ENCODE data around the gene CEBPE.
"Not testable (repeated sequence)": the region's sequence is repeated elsewhere in the genome, so short reads cannot be mapped to it uniquely, and the experiment has no call there.

CEBPE gene

DNA sequence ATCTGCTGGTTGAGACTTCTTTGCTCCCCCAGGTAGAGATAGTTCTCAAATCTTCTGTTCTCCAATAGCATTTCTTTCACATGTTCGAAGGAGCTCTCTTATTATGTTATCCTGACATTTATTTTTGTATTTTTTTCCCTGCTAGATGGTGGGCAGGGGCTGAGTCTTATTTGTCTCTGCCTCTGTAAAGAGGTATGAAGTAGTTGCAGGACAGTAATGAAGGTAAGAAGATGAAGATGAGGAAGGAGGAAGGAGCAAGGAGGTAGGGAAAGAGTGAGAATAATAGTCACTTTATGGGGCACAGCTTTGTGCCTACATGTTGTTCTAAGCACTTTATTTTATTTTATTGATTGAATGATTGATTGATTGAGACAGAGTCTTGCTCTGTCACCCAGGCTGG lies 9.3 kb downstream of the CEBPE start:
- no peaks in the 10 kb centered on the region for H3K9me3 Mint-ChIP-seq
- no peak for DNase-seq (ENCODE audit: low spot score)
- no peaks in the 10 kb centered on the region for H3K36me3 Mint-ChIP-seq (ENCODE audit: low read depth)
- no peaks in the 10 kb centered on the region for H3K4me1 Mint-ChIP-seq (ENCODE audit: low read depth)
- H3K4me3 Mint-ChIP-seq: no peak overlapping the region
- no peak overlapping the region for H3K27ac Mint-ChIP-seq
- no peaks in the 10 kb centered on the region for H3K27me3 Mint-ChIP-seq (ENCODE audit: low read depth)

DNA sequence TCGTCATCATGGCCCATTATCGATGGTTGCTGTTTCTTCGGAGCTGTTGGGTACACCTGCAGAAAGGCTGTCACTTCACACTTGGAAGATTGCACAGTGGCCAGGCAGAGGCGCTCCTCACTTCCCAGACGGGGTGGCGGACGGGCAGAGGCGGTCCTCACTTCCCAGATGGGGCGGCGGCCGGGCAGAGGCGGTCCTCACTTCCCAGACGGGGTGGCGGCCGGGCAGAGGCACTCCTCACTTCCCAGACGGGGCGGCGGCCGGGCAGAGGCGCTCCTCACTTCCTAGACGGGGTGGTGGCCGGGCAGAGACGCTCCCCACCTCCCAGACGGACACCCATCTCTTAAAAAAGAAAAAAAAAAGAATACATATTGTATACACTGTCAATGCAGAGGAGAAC lies 10.9 kb downstream of the CEBPE start:
- not testable (repeated sequence) for H3K36me3 Mint-ChIP-seq (ENCODE audit: low read depth); H3K9me3 Mint-ChIP-seq; H3K27me3 Mint-ChIP-seq (ENCODE audit: low read depth); H3K27ac Mint-ChIP-seq; H3K4me3 Mint-ChIP-seq; H3K4me1 Mint-ChIP-seq (ENCODE audit: low read depth); DNase-seq (ENCODE audit: low spot score)

DNA sequence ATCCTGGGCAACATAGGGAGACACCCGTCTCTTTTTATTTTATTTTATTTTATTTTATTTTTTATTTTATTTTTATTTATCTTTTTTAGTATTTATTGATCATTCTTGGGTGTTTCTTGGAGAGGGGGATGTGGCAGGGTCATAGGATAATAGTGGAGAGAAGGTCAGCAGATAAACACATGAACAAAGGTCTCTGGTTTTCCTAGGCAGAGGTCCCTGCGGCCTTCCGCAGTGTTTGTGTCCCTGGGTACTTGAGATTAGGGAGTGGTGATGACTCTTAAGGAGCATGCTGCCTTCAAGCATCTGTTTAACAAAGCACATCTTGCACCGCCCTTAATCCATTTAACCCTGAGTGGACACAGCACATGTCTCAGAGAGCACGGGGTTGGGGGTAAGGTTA lies 11.4 kb downstream of the CEBPE start:
- H3K27ac Mint-ChIP-seq; H3K36me3 Mint-ChIP-seq (ENCODE audit: low read depth); DNase-seq (ENCODE audit: low spot score); H3K9me3 Mint-ChIP-seq; H3K27me3 Mint-ChIP-seq (ENCODE audit: low read depth); H3K4me3 Mint-ChIP-seq; H3K4me1 Mint-ChIP-seq (ENCODE audit: low read depth): not testable (repeated sequence)

DNA sequence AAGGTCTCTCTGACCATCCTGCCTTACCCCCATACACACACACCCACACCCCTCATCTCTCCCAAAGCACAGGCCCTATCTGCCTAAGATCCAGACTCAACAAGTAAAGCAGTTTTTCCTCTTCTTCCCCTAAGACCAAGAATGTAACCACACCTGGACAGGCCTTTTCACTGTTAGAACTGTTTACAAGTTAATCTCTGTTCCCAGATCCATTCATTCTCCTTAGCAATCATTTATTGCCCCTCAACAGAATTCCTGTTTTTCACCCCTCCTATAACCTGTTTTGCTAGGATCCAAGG lies 12.4 kb downstream of the CEBPE start:
- Mint-ChIP-seq H3K27ac (no peak overlapping the region), H3K27me3 (ENCODE audit: low read depth) (peaks cover 7% of the 10 kb centered on the region), H3K36me3 (ENCODE audit: low read depth) (no peaks in the 10 kb centered on the region), H3K9me3 (no peaks in the 10 kb centered on the region), H3K4me3 (no peak overlapping the region), H3K4me1 (ENCODE audit: low read depth) (no peaks in the 10 kb centered on the region)
- no peak for DNase-seq (ENCODE audit: low spot score)

DNA sequence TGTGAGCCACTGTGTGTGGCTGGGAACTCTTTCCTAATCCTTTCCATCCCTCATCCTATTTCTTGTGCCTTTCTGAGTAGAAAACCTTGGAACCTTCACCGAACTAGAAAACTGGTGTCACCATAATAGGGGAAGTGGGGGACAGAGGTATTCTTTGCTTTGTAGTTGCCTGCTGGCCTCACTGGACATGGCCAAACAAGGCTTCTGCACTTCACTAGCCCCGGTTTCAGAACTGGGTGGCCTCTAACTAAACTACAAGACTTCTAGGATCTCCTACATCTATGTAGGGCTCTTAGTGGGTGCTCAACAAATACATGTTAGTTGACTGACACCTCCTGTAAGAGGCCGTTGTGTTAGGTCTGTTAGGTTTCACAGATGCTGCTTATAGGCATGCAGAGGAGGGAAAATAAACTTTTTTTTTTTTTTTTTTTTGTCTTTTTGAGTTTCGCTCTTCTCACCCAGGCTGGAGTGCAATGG lies 13.7 kb downstream of the CEBPE start:
- DNase-seq (ENCODE audit: low spot score): no peak
- Mint-ChIP-seq H3K4me1 (ENCODE audit: low read depth) (no peaks in the 10 kb centered on the region), H3K27ac (no peak overlapping the region), H3K36me3 (ENCODE audit: low read depth) (no peaks in the 10 kb centered on the region), H3K27me3 (ENCODE audit: low read depth) (peaks cover 7% of the 10 kb centered on the region), H3K9me3 (no peaks in the 10 kb centered on the region), H3K4me3 (no peak overlapping the region)

DNA sequence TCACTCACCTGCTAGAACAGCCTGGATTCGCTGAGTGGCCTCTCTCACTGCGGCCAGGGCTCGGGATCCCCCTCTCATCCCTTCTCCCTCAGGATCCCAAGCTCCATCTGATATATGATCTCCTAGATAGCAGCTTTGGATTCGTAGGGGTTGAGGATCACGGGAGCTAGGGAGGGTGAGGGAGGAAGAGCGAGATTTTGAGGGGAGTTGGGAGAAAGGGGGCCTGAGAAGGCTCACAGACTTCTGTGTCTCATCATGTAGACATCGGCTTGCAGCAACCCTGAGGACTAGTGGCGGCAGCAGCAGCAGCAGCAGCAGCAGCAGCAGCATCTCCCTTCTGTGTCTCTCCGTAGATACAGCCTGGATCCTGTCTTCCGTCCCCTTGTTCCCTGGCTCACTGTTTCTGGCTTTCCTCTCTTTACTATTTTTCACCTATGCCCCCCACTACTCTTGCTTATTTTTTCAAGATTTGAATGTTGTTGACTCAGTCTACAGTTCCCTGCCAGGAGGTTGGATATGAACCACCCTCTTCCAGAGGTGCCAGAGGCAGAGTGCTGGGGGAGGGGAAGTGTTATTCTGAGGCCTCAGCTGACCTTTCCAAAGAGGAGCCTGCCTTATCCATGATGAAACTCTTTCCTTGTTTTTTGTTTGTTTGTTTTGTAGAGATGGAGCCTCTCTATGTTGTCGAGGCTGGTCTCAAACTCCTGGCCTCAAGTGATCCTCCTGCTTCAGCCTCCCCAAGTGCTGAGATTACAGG lies 14.3 kb downstream of the CEBPE start, which contains the start of gene CIROP:
Gene CIROP (minus strand): TSS at position 399 of the 757 bp plus-strand sequence. CDS start 69 bp downstream, at position 330.
- no peak for DNase-seq (ENCODE audit: low spot score)
- Mint-ChIP-seq H3K27ac (no peak within 1 kb of the TSS), H3K27me3 (ENCODE audit: low read depth) (peaks cover 7% of the 10 kb centered on the region), H3K4me3 (no peak within 1 kb of the TSS), H3K36me3 (ENCODE audit: low read depth) (peaks cover 2% of the 10 kb centered on the region), H3K4me1 (ENCODE audit: low read depth) (no peaks in the 10 kb centered on the region), H3K9me3 (no peaks in the 10 kb centered on the region)

DNA sequence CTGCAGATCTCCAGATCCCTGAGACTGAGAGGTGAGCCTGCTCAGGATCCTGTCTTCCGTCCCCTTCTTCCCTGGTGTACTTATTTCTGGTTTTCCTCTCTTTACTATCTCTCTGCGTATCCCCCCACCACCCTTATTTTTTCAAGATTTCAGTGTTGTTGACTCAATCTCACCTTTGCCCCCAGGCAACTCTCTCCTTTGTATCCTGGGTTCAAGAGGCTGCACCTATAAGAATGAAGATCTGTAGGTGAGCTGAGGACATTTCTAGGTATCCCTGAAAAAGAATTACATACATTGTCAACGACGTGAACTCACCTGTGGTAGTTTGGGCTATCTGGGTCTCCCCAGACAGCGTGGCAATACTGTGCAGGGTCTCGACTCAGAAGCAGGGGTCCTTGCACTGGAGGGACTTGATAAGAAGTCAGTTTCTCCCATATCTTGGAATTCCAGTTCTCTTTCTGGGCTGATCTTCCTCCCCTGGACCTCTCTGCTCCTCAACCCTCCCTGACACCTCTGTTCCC lies 14.9 kb downstream of the CEBPE start:
- no peak overlapping the region for H3K4me3 Mint-ChIP-seq
- no peak overlapping the region for H3K27ac Mint-ChIP-seq
- DNase-seq (ENCODE audit: low spot score): no peak
- H3K27me3 Mint-ChIP-seq (ENCODE audit: low read depth): peaks cover 7% of the 10 kb centered on the region
- no peaks in the 10 kb centered on the region for H3K4me1 Mint-ChIP-seq (ENCODE audit: low read depth)
- peaks cover 5% of the 10 kb centered on the region for H3K36me3 Mint-ChIP-seq (ENCODE audit: low read depth)
- no peaks in the 10 kb centered on the region for H3K9me3 Mint-ChIP-seq

DNA sequence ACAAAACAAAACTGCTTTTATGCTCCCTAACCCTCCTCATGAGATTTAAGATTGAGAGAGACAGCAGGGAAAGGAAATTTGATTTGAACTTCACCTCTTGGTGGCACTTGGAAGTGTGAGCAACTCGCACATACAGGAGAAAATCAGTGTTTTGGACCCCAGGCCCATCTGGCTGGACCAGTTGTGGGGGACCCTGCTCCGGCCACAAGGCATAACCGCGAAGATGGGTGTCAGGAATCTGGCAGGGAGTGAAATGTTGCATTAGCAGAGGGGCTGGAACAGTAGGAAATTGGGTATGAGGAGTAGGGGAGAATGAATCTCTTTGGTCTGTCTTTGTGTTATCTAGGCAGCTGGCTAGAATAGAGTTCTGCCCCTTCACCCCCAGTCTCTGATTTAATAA lies 15.5 kb downstream of the CEBPE start:
- Mint-ChIP-seq H3K9me3 (no peaks in the 10 kb centered on the region), H3K36me3 (ENCODE audit: low read depth) (peaks cover 6% of the 10 kb centered on the region), H3K27ac (no peak overlapping the region), H3K4me1 (ENCODE audit: low read depth) (no peaks in the 10 kb centered on the region), H3K4me3 (no peak overlapping the region), H3K27me3 (ENCODE audit: low read depth) (peaks cover 7% of the 10 kb centered on the region)
- DNase-seq (ENCODE audit: low spot score): no peak

DNA sequence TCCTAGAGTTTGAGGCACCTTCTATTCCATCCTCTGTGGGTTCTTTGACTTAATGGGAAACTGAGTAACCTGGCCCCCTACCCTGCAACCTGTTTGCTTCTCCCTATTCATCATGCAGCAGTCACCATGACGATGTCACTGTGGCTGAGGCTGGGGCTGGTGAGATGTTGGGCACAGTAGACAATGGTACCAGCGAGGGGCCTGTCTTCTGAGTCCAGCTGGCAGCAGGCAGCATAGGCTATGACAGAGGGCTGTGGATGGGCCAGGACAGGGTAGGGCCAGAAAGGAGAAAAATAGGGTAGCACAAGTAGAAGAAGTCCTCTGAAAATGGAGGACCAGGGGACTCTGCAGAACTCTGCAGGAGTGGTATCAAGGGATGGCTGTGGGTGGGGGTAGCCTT lies 16.3 kb downstream of the CEBPE start:
- Mint-ChIP-seq H3K9me3 (no peaks in the 10 kb centered on the region), H3K4me3 (no peak overlapping the region), H3K27ac (no peak overlapping the region), H3K36me3 (ENCODE audit: low read depth) (peaks cover 7% of the 10 kb centered on the region), H3K27me3 (ENCODE audit: low read depth) (peaks cover 7% of the 10 kb centered on the region), H3K4me1 (ENCODE audit: low read depth) (peaks cover under 1% of the 10 kb centered on the region)
- no peak for DNase-seq (ENCODE audit: low spot score)

DNA sequence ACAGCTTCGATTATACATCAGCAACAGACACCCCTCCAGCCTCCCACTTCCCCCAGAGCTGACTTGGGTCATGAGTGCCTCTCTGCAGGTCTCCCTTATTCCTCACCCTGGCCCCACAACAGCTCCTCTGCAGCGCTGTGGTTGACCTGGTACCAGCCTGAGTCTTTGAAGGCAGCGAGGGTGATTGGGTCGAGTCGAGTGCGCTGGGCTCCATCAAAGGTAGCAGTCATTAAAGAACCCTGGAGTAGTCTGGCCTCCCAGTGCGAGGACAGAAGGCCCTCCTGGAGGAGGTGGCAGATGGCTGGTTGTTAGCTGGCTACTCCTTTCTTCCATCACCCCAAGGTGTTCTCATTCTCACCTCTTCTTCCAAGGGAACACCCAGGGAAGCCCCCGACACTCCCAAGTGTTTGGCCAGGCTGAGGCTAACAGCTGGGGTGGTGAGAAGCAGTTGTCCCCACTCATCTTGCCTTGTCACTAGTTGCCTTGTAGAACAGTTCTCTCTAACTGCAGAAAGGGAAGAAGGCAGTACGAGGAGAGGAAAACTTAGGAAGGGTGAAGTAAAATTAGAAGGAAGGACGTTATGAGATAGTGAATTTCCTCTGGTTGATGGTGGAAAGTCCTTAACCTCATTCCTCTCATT lies 16.9 kb downstream of the CEBPE start:
- Mint-ChIP-seq H3K27ac (no peak overlapping the region), H3K27me3 (ENCODE audit: low read depth) (peaks cover 7% of the 10 kb centered on the region), H3K9me3 (no peaks in the 10 kb centered on the region), H3K36me3 (ENCODE audit: low read depth) (peaks cover 14% of the 10 kb centered on the region), H3K4me1 (ENCODE audit: low read depth) (peaks cover 7% of the 10 kb centered on the region), H3K4me3 (no peak overlapping the region)
- DNase-seq (ENCODE audit: low spot score): no peak

DNA sequence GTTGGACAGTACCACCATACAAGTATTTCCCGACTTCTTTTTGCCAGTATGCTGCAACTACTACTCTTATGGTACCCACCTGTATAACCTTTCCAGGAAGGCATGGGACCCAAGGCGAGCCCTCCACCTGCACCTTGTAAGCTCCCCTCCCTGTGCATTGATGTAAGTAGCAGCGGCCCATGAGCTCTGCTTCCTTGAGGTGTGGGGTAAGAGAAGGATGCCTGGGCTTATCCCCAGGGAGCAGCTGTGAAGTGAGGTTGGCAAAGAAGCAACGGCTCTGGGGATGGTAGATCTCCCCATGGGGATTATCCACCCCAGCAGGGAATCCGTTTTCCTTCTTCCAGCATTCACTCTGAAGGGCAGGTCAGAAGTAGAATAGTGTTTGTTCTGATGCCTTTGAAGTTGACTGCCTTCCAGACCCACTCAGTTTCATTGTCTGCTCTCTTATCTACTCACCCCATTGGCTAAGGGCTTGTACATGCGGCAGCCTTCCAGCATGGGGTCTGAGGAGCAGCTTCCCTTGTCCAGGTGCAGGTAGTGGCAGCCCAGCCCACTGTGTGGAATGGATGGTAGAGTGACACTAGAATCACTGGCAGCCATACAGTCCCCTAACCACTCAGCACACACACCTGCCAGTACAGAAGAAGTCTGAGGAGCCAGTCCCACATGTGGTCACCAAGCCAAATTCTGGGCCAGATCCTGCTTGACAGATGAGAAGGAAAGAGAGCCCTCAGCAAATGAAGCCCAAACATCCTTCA lies 17.7 kb downstream of the CEBPE start:
- peaks cover 16% of the 10 kb centered on the region for H3K36me3 Mint-ChIP-seq (ENCODE audit: low read depth)
- no peak overlapping the region for H3K4me3 Mint-ChIP-seq
- H3K4me1 Mint-ChIP-seq (ENCODE audit: low read depth): peaks cover 14% of the 10 kb centered on the region
- H3K9me3 Mint-ChIP-seq: no peaks in the 10 kb centered on the region
- H3K27ac Mint-ChIP-seq: no peak overlapping the region
- H3K27me3 Mint-ChIP-seq (ENCODE audit: low read depth): peaks cover 7% of the 10 kb centered on the region
- no peak for DNase-seq (ENCODE audit: low spot score)

DNA sequence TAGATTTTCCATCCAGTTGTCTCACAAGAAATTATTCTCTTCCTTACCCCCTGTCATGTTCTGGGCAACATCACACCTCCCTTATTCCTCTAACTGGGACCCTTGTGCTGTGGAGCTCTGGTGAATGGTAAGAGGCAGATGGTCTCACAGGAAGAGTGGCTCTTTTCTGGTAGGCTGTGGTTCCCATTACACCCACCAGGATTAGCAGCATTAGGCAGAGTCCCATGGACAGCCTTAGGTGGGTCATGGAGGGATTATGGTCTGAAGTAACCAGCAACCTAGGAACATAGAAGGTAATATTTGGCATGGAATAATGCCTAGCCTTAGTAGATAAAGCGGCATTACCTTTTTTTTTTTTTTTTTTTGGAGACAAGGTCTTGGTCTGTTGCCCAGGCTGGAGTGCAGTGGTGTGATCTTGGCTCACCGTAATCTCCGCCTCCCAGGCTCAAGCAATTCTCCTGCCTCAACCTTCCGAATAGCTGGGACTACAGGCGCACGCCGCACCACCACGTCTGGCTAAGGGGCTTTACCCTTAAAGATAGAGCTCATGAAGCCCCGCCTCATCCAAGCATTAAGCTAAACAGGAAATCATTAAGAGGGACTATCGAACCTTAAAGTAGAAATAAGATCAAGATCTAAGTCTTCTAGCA lies 19.7 kb downstream of the CEBPE start:
- Mint-ChIP-seq H3K27ac (no peak overlapping the region), H3K9me3 (no peaks in the 10 kb centered on the region), H3K4me1 (ENCODE audit: low read depth) (peaks cover 14% of the 10 kb centered on the region), H3K27me3 (ENCODE audit: low read depth) (peaks cover 7% of the 10 kb centered on the region), H3K36me3 (ENCODE audit: low read depth) (peaks cover 16% of the 10 kb centered on the region), H3K4me3 (no peak overlapping the region)
- no peak for DNase-seq (ENCODE audit: low spot score)

DNA sequence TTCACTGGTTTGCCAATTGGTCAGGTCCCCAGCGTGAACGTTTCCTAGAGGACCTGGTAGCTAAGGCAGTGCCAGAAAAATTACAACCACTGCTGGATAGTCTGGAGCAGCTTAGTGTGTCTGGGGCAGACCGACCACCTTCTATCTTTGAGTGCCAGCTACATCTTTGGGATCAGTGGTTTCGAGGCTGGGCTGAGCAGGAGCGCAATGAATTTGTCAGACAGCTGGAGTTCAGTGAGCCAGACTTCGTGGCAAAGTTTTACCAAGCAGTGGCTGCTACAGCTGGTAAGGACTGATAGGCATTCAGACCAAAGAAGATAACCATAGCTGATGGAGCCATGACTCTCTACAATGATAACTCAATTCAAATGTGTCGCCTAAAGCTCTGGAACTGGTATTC lies 21.3 kb downstream of the CEBPE start:
- Mint-ChIP-seq H3K4me3 (no peak overlapping the region), H3K9me3 (no peaks in the 10 kb centered on the region), H3K36me3 (ENCODE audit: low read depth) (peaks cover 21% of the 10 kb centered on the region), H3K27ac (no peak overlapping the region), H3K4me1 (ENCODE audit: low read depth) (peaks cover 22% of the 10 kb centered on the region), H3K27me3 (ENCODE audit: low read depth) (no peaks in the 10 kb centered on the region)
- no peak for DNase-seq (ENCODE audit: low spot score)
